ENCODE results near the gene PPP4R2. TPM values are rescaled to one million over a fixed set of nuclear protein-coding genes. Genes with fewer than 3 reads are reported as not detected.

Gene PPP4R2
- total and polyA plus RNA-seq, 7 donors, result 15.1 to 94.1 (median 51.2) TPM

DNA sequence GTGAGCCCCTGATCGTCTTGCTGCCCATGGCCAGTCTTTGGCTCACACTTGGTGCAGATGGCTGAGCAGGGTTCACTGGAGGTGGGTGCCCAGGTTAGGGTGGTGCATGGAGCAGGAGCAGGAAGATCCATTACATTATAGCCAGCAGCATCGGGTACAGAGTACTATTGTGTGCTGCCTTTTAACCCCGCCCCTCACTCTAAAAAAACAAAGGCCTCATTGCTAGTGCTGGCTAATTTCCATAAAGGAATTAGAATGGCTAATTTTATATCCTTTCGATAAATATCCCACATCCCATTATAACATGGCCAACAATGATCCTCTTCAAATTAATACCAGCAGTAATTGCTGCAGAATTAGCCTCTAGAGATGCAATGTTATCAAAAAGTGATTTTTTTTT lies 45.8 kb upstream of the PPP4R2 start:
- Histone ChIP-seq H3K36me3 (ENCODE audit: insufficient read depth in 1 of 2, low read depth in 1 of 2) (no peaks in the 10 kb centered on the region), H3K27ac (no peak overlapping the region), H3K4me3 (no peak overlapping the region), H3K9me3 (no peaks in the 10 kb centered on the region), H3K27me3 (ENCODE audit: insufficient read depth in 3 of 3, low read length in 2 of 3) (no peaks in the 10 kb centered on the region), H3K4me1 (no peaks in the 10 kb centered on the region)
- no peak for TF ChIP-seq CTCF (IDR thresholded peaks at IDR 0.05)
- WGBS, 3 donors, result 55 to 65% (median 57%) methylated on average over 4 of the region's 4 CpGs
- intact Hi-C loops (cut with DNase I), result no loop called here
- DNase-seq (no peak), ATAC-seq (no peak)

GRCh38 chr3:72951259-72951722 lies 45.3 kb upstream of the PPP4R2 start:
- WGBS, 3 donors, result 71 to 86% (median 84%) methylated on average over 6 of the region's 6 CpGs
- H3K36me3 ChIP-seq (ENCODE audit: insufficient read depth in 1 of 2, low read depth in 1 of 2), result no peaks in the 10 kb centered on the region
- no peak for TF ChIP-seq CTCF (IDR thresholded peaks at IDR 0.05)
- H3K27ac ChIP-seq, result no peak overlapping the region
- H3K9me3 ChIP-seq, result no peaks in the 10 kb centered on the region
- no peak overlapping the region for H3K4me3 ChIP-seq
- ATAC-seq (no peak), DNase-seq (no peak)
- H3K27me3 ChIP-seq (ENCODE audit: insufficient read depth in 3 of 3, low read length in 2 of 3), result no peaks in the 10 kb centered on the region
- H3K4me1 ChIP-seq, result no peaks in the 10 kb centered on the region
- intact Hi-C loops (cut with DNase I), result no loop called here

DNA sequence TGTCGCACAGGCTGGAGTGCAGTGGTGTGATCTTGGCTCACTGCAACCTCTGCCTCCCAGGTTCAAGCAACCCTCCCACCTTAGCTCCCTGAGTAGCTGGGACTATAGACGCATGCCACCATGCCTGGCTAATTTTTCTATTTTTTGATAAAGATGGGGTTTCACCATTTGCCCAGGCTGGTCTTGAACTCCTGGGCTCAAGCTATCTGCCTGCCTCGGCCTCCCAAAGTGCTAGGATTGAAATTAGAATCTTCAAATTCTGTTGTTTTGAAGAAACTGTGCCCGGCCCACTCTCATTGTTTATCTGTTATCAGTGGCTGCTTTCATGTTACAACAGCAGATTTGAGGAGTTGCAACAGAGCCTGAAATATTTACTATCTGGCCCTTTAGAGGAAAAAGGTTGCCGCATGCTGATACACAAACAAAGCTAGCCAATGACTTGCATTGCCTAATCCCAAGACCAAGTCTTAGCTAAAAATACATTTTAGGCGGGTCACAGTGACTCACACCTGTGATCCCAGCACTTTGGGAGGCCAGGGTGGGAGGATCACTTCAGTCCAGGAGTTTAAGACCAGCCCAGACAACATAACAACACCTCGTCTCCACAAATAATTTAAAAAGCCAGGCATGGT lies 43.2 kb upstream of the PPP4R2 start:
- no peaks in the 10 kb centered on the region for H3K4me1 ChIP-seq
- no peaks in the 10 kb centered on the region for H3K36me3 ChIP-seq (ENCODE audit: insufficient read depth in 1 of 2, low read depth in 1 of 2)
- no peak overlapping the region for H3K4me3 ChIP-seq
- intact Hi-C loops (cut with DNase I), result no loop called here
- WGBS, 3 donors, result 90 to 95% (median 93%) methylated on average over 7 of the region's 7 CpGs
- no peaks in the 10 kb centered on the region for H3K27me3 ChIP-seq (ENCODE audit: insufficient read depth in 3 of 3, low read length in 2 of 3)
- no peak for ATAC-seq
- no peak for DNase-seq
- no peaks in the 10 kb centered on the region for H3K9me3 ChIP-seq
- TF ChIP-seq CTCF (IDR thresholded peaks at IDR 0.05), result no peak
- H3K27ac ChIP-seq, result no peak overlapping the region

- Histone ChIP-seq H3K9me3 (no peaks in the 10 kb centered on the region), H3K36me3 (ENCODE audit: insufficient read depth in 1 of 2, low read depth in 1 of 2) (no peaks in the 10 kb centered on the region), H3K4me1 (peaks cover 9% of the 10 kb centered on the region), H3K27ac (no peak overlapping the region), H3K27me3 (ENCODE audit: insufficient read depth in 3 of 3, low read length in 2 of 3) (no peaks in the 10 kb centered on the region), H3K4me3 (no peak overlapping the region)
- intact Hi-C loops (cut with DNase I), result no loop called here
- WGBS, 3 donors, result 68 to 79% (median 70%) methylated on average over 8 of the region's 8 CpGs
- no peak for TF ChIP-seq CTCF (IDR thresholded peaks at IDR 0.05)
- ATAC-seq (no peak), DNase-seq (no peak)
These were observed 39.3 kb upstream of the PPP4R2 start for GRCh38 chr3:72957297-72957696.

GRCh38 chr3:72959336-72959735 lies 37.3 kb upstream of the PPP4R2 start:
- Histone ChIP-seq H3K4me3 (no peak overlapping the region), H3K36me3 (ENCODE audit: insufficient read depth in 1 of 2, low read depth in 1 of 2) (no peaks in the 10 kb centered on the region), H3K4me1 (peaks cover 9% of the 10 kb centered on the region), H3K9me3 (no peaks in the 10 kb centered on the region), H3K27ac (no peak overlapping the region), H3K27me3 (ENCODE audit: insufficient read depth in 3 of 3, low read length in 2 of 3) (no peaks in the 10 kb centered on the region)
- TF ChIP-seq CTCF (IDR thresholded peaks at IDR 0.05), result no peak
- WGBS, 3 donors, result 99 to 100% (median 100%) methylated on average over 5 of the region's 5 CpGs
- intact Hi-C loops (cut with DNase I), result no loop called here
- ATAC-seq, result no peak
- DNase-seq, result no peak

All from psoas muscle (tissue), 8 donors.